Neural cell (in vitro differentiated cells): Measurements from ENCODE around the gene SCARB1.

Source experiments
- POLR2AphosphoS5 ChIP-seq: IDR thresholded peaks from 2 replicates; pipeline ENCODE4 v1.6.1; 2012
- SMC3 ChIP-seq: fragments of 450-650 bp; conservative IDR thresholded peaks from 2 replicates; pipeline ENCODE4 v1.6.1; 2014; ENCODE audit warnings: antibody characterized with exemption, mild to moderate bottlenecking, moderate library complexity; ENCODE audit not compliant: poor library complexity
- TF ChIP-seq, protein P1 (sequence below): fragments of 450-650 bp; IDR thresholded peaks from 2 replicates; pipeline ENCODE4 v1.5.1; 2014; ENCODE audit warnings: antibody characterized with exemption, mild to moderate bottlenecking, moderate library complexity; ENCODE audit not compliant: poor library complexity, severe bottlenecking

DNA sequence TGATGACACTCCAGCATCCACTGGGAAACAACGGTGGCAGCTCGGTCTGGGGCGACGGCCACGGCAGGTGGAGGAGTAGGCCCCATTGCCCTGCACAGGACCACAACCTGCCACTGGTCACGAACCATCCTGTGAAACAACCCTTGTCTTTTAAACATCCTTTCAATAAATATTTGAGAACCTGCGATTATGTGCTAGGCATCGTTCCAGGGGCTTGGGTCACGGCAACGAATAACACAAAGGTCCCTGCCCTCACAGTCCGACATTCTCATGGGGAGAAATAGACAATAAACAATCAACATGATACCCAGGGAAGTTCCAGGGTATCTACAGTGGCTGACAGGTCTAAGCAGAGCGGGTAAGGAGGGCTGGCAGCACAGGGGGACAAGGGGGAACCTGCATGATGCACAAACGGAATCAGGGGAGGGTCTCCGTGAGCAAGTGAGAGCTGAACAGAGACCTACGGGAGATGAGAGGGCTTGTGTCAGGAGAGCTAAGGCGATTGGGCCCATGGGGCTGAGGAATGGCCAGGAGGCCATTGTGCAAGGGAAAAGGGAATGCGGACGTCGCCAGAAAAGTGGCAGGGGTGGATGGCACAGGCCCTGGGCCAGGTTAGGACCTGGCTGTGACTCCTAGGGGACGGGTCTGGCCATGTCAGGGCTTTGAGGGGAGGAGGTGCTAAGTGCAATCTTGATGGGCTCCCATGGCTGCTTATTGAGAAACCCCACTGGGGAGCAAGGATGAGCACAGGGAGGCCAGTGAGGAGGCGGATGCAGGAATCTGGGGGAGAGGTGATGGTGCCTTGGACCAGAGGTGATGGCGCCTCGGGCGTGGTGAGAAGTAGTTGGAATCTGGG is 9.7 kb downstream of the SCARB1 start:
- TF ChIP-seq POLR2AphosphoS5, result no peak
- TF ChIP-seq SMC3, result no peak
- TF ChIP-seq, protein P1, sequence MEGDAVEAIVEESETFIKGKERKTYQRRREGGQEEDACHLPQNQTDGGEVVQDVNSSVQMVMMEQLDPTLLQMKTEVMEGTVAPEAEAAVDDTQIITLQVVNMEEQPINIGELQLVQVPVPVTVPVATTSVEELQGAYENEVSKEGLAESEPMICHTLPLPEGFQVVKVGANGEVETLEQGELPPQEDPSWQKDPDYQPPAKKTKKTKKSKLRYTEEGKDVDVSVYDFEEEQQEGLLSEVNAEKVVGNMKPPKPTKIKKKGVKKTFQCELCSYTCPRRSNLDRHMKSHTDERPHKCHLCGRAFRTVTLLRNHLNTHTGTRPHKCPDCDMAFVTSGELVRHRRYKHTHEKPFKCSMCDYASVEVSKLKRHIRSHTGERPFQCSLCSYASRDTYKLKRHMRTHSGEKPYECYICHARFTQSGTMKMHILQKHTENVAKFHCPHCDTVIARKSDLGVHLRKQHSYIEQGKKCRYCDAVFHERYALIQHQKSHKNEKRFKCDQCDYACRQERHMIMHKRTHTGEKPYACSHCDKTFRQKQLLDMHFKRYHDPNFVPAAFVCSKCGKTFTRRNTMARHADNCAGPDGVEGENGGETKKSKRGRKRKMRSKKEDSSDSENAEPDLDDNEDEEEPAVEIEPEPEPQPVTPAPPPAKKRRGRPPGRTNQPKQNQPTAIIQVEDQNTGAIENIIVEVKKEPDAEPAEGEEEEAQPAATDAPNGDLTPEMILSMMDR, result no peak
